PC-3 (cell line): Measurements from ENCODE around the gene ZDHHC19. TPM values are rescaled to one million over a fixed set of nuclear protein-coding genes. Genes with fewer than 3 reads are reported as not detected.

Source experiments
- ATAC-seq: fragments of 200-7000 bp; cut with Tn5 transposase; 2 replicates; pipeline ENCODE4 v1.9.1; 2020; ENCODE audit warnings: mild to moderate bottlenecking, moderate library complexity
- BruUV-seq: library from RNA; stranded (reverse); fragments of 400-500 nt; replicated peaks from 2 replicates; lab custom pipeline; 2021; lab: Mats Ljungman, UMichigan
- CTCF ChIA-PET: fragments of 300-600 bp; sonication (Branson Sonifier 250); formaldehyde crosslinking; loops from one replicate; lab custom pipeline; 2022; ENCODE audit warnings: antibody characterized with exemption; lab: Charles Lee
- POLR2A ChIA-PET: fragments of 300-600 bp; sonication (Branson Sonifier 250); formaldehyde crosslinking; loops from one replicate; lab custom pipeline; 2022; ENCODE audit warnings: antibody characterized with exemption; ENCODE audit not compliant: unreplicated experiment; lab: Charles Lee
- DNase-seq: peaks from one replicate; pipeline ENCODE4 v3.0.0-alpha.2; 2015
- H2AFZ ChIP-seq: fragments of 300-600 bp; sonication (generic); 2 replicates; pipeline ENCODE4 v1.6.0; 2016; ENCODE audit warnings: antibody characterized with exemption, low read length
- H3F3A ChIP-seq: fragments of 300-600 bp; sonication (generic); one replicate; pipeline ENCODE4 v1.6.0; 2017; ENCODE audit warnings: antibody characterized with exemption, low read length, control low read depth, mild to moderate bottlenecking; ENCODE audit not compliant: unreplicated experiment
- H3K27ac ChIP-seq: fragments of 300-600 bp; sonication (generic); 2 replicates; pipeline ENCODE4 v1.5.1; 2016; ENCODE audit warnings: mild to moderate bottlenecking, low read length
- H3K27me3 ChIP-seq: fragments of 300-600 bp; sonication (generic); 2 replicates; pipeline ENCODE4 v1.6.1; 2016; ENCODE audit warnings: low read length, mixed read lengths
- H3K36me3 ChIP-seq: fragments of 300-600 bp; sonication (generic); 2 replicates; pipeline ENCODE4 v1.6.1; 2016; ENCODE audit warnings: low read depth, mixed run types, low read length, mixed read lengths
- H3K4me1 ChIP-seq: fragments of 300-600 bp; sonication (generic); 2 replicates; pipeline ENCODE4 v1.5.1; 2016; ENCODE audit warnings: low read length; ENCODE audit not compliant: insufficient read depth
- H3K4me2 ChIP-seq: fragments of 300-600 bp; sonication (generic); 2 replicates; pipeline ENCODE4 v1.6.0; 2016; ENCODE audit warnings: low read length
- H3K4me3 ChIP-seq: fragments of 300-600 bp; sonication (generic); 2 replicates; pipeline ENCODE4 v1.5.1; 2016; ENCODE audit warnings: mild to moderate bottlenecking, low read length, mixed read lengths
- H3K79me2 ChIP-seq: fragments of 300-600 bp; sonication (generic); 2 replicates; pipeline ENCODE4 v1.6.1; 2017; ENCODE audit warnings: low read length, mixed read lengths
- H3K9ac ChIP-seq: fragments of 300-600 bp; sonication (generic); 2 replicates; pipeline ENCODE4 v1.6.0; 2016; ENCODE audit warnings: mild to moderate bottlenecking, low read length
- H3K9me2 ChIP-seq: fragments of 300-600 bp; sonication (generic); replicated peaks from 2 replicates; pipeline ENCODE4 v1.6.1; 2016; ENCODE audit warnings: mixed run types, low read length, mixed read lengths
- H3K9me3 ChIP-seq: fragments of 300-600 bp; sonication (generic); 2 replicates; pipeline ENCODE4 v1.6.1; 2016; ENCODE audit warnings: low read length, mixed read lengths
- H4K20me1 ChIP-seq: fragments of 300-600 bp; sonication (generic); 2 replicates; pipeline ENCODE4 v1.6.1; 2016; ENCODE audit warnings: low read length, mixed read lengths
- CTCF ChIP-seq: fragments of 300-600 bp; sonication (generic); conservative IDR thresholded peaks from 2 replicates; pipeline ENCODE4 v1.5.1; 2017; ENCODE audit warnings: antibody characterized with exemption, low read depth, mild to moderate bottlenecking, low read length
- EZH2 ChIP-seq: fragments of 300-600 bp; sonication (generic); IDR thresholded peaks from one replicate; pipeline ENCODE4 v1.6.1; 2017; ENCODE audit warnings: antibody characterized with exemption, mild to moderate bottlenecking, low read length; ENCODE audit not compliant: unreplicated experiment
- EZH2phosphoT487 ChIP-seq: fragments of 300-600 bp; sonication (generic); IDR thresholded peaks from 2 replicates; pipeline ENCODE4 v1.6.1; 2018; ENCODE audit warnings: mild to moderate bottlenecking, antibody characterized with exemption, low read length, borderline replicate concordance
- intact Hi-C: fragments of 100-400 bp; cut with micrococcal nuclease; formaldehyde crosslinking; loops from 2 replicates; pipeline ENCODE4 v1.9.0; 2023
- total RNA-seq: library from RNA; depleted of rRNA; stranded (reverse); fragments of >200 nt; gene quantifications from 2 replicates; pipeline ENCODE4 v1.2.3, GENCODE V29; 2014

Gene ZDHHC19
- total RNA-seq, 1 experiment from 2014 or later = not detected

- Histone ChIP-seq H3K4me1 (no peaks in the 10 kb centered on the region), H4K20me1 (no peaks in the 10 kb centered on the region), H3K4me3 (no peak overlapping the region), H3K9me3 (no peaks in the 10 kb centered on the region), H3K27me3 (no peaks in the 10 kb centered on the region), H3F3A (no peaks in the 10 kb centered on the region), H3K36me3 (no peaks in the 10 kb centered on the region), H3K9me2 (no peaks in the 10 kb centered on the region), H3K79me2 (no peaks in the 10 kb centered on the region), H3K9ac (no peak overlapping the region), H2AFZ (no peak overlapping the region), H3K27ac (no peak overlapping the region), H3K4me2 (no peak overlapping the region)
- DNase-seq (no peak), ATAC-seq (no peak)
- CTCF ChIA-PET = no interaction called here
- intact Hi-C loops = loop anchor here (5.0 kb wide), 1 partner anchor 175 kb away; no protein-coding TSS in a partner anchor
- BruUV-seq = no TSS peak
- POLR2A ChIA-PET = no interaction called here
- TF ChIP-seq CTCF (no peak), EZH2 (no peak), EZH2phosphoT487 (no peak)
These were observed 13.7 kb downstream of the ZDHHC19 start for GRCh38 chr3:196197524-196197923.

- DNase-seq (no peak), ATAC-seq (no peak)
- intact Hi-C loops = loop anchor here (1.0 to 5.0 kb wide), 2 partner anchors 122 to 173 kb away; no protein-coding TSS in a partner anchor
- no peaks in the 10 kb centered on the region for H4K20me1 ChIP-seq
- no peak overlapping the region for H3K4me3 ChIP-seq
- H3K36me3 ChIP-seq = no peaks in the 10 kb centered on the region
- H3K4me2 ChIP-seq = no peak overlapping the region
- no peak overlapping the region for H3K27ac ChIP-seq
- no peak overlapping the region for H3K9ac ChIP-seq
- H3K79me2 ChIP-seq = no peaks in the 10 kb centered on the region
- no TSS peak for BruUV-seq
- no peaks in the 10 kb centered on the region for H3F3A ChIP-seq
- H3K27me3 ChIP-seq = no peaks in the 10 kb centered on the region
- no peaks in the 10 kb centered on the region for H3K9me2 ChIP-seq
- ChIA-PET POLR2A (no interaction called here), CTCF (interaction anchor here (0.6 kb wide), 1 partner anchor 123 kb away, joined by 3 read pairs; no protein-coding TSS in a partner anchor)
- TF ChIP-seq EZH2 = no peak
- no peak for TF ChIP-seq CTCF
- TF ChIP-seq EZH2phosphoT487 = no peak
- no peak overlapping the region for H2AFZ ChIP-seq
- H3K4me1 ChIP-seq = no peaks in the 10 kb centered on the region
- no peaks in the 10 kb centered on the region for H3K9me3 ChIP-seq
These were observed 15.4 kb downstream of the ZDHHC19 start for GRCh38 chr3:196195664-196196265.

- TF ChIP-seq CTCF = no peak
- ATAC-seq (no peak), DNase-seq (no peak)
- Histone ChIP-seq H3K9me3 (no peaks in the 10 kb centered on the region), H2AFZ (no peak overlapping the region), H4K20me1 (no peaks in the 10 kb centered on the region), H3F3A (no peaks in the 10 kb centered on the region), H3K4me1 (no peaks in the 10 kb centered on the region), H3K27me3 (no peaks in the 10 kb centered on the region), H3K9ac (no peak overlapping the region), H3K36me3 (no peaks in the 10 kb centered on the region), H3K9me2 (no peaks in the 10 kb centered on the region), H3K27ac (no peak overlapping the region), H3K4me3 (no peak overlapping the region), H3K79me2 (no peaks in the 10 kb centered on the region), H3K4me2 (no peak overlapping the region)
- ChIA-PET CTCF (no interaction called here), POLR2A (no interaction called here)
- BruUV-seq = no TSS peak
- intact Hi-C loops = no loop called here
These were observed 16.7 kb downstream of the ZDHHC19 start for GRCh38 chr3:196194542-196194915.
